Measurements from ENCODE around the gene EIF4B.

The EIF4B gene

DNA sequence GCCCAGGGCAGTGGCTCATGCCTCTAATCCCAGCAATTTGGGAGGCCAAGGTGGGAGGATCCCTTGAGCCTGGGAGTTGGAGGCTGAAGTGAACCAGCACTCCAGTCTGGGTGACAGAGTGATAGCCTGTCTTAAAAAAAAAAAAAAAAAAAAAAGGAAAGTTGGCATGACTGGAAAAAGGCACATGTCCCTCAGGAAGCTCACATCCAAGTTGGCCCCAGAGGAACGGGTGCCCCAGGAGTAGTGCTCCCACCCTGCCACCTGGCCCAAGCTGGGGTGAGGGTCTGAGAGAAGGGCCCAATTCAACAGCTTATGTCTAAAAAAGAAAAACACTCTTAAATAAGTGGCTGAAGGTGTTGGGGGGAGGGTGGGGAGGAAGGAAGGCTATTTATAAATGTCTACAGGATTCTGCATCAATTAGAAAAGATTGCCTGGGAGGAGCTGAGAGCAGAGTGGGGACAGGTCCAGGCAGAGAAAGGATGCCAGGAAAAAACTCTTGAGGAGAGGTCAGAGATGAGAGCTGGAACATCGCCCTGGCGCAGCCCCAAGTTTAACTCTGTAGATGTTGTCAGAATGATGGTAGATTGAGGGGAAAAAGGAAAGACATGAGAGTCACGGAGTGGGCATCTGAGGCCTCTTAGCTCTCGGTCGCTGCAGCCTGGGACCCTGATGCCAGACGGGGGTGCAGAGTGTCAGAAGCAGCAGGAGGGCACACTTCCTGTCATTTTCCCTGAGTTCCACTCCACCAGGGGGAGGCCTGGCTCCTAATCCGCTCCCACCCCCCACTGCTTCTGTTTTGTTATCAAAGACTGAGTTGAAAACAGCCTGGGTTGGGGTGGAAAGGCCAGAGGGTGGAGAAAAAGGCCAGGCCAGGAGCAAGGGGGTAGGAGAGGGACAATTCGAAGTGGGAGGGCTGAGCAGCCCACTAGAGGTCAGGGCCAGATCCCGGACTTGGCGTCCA, 65.6 kb downstream of the EIF4B start:
- no peak for DNase-seq

GRCh38 chr12:53073881-53074280, 67.6 kb downstream of the EIF4B start:
- DNase-seq, result no peak

DNA sequence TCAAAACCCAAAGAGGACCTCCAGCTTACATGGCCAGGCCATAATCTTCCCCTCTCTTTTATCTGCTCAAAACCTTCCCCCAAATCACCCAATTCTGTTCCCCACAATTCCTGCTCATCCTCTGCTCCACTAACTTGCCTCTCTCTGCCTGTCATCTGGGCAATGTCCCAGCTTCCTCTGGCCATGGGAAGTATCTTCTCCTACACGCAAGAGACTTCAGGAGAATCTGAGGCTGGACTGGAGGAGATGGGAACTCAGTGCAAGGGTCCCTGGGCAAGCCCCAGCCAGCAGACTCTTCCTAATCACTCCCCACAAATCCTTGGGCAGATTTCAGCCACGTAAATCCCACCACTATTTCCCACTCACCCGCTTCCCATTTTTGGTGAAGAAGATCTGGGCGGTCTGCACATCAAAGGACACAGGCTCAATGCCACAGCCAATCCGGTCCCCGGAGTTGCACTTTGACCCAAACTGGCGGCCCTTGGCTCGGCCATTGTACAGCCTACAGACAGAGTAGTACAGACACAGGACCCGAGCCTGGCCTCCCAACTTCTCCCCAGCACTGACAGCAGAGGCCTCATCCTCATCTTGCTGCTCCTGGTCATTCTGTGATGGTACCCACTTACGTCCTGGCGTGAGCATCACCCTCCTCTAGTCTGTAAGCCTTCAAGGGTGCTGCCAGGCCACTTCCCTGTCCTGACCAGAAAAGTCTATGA, 68.2 kb downstream of the EIF4B start:
- no peak for DNase-seq

GRCh38 chr12:53074999-53075370, 68.7 kb downstream of the EIF4B start:
- DNase-seq, result no peak

GRCh38 chr12:53076461-53076860, 70.2 kb downstream of the EIF4B start:
- no peak for DNase-seq

GRCh38 chr12:53077030-53077429, 70.8 kb downstream of the EIF4B start:
- no peak for DNase-seq

- no peak for DNase-seq
These were observed 72.4 kb downstream of the EIF4B start for GRCh38 chr12:53078425-53079225.

DNA sequence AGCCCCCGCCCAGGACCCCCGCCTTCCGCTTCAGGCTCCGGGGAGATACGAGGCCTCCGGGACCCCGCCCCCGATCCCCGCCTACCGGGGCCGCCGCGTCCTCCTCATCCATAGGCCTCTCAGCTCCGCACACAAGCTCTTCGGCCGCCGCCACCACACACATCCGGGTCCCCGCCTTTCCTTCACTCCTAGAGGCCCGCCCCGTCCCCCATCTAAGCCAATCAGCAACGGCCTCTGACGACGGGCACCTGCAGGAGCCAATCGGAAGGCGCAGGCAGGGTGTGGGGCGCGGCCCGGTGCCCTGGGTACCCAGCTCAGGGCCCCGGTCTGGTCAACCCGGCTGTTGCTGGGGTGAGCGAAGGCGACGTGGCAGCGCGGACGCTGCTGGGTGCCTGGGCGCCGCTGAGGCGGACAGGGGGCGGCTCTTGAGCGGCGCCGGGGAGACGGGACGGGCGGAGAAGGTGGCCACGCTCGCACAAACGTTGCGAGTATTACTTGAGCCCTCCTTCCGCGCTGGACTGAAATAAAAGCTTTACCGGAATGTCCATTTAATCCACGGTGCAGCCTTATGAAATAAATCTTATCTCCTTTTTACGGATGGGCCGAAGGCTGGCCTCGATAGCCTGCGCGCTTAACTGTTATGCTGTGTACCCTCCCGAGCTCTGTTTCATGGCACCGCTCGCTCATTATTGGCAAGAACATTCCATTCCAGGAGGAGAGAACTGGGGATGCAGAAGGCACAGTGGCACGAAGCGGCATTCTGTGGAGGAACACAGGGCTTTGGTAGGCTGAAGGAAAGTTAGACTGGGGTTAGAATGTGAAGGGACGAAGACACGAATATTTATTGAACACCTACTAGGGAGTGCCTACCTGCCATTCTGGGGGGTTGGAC, 73.2 kb downstream of the EIF4B start, which contains the start of gene SPRYD3:
Gene SPRYD3 (minus strand): TSS at position 165 of the 892 bp plus-strand sequence. CDS start 57 bp downstream, at position 108.
- DNase-seq, result peak; percentile 90 to 98

DNA sequence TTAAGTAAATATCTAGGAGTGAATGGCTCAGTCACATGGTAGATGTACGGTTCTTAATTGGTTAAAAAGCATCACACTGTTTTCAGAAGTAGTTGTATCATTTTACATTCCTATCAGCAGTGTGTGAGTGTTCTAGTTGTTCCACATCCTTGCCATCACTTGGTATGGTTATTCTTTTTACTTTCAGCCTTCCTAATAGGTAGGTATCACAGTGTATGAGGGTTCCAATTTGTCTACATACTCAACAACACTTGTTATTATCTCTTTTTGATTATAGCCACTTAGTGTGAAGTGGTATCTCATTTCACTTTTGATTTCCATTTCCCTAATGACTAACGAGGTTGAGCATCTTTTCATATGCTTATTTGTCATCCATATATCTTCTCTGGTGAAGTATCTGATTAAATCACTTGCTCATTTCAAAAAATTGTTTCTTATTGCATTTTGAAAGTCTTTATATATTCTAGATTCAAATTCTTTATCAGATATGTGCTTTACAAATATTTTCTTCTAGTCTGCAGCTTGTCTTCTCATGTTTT, 76.5 kb downstream of the EIF4B start:
- no peak for DNase-seq

DNA sequence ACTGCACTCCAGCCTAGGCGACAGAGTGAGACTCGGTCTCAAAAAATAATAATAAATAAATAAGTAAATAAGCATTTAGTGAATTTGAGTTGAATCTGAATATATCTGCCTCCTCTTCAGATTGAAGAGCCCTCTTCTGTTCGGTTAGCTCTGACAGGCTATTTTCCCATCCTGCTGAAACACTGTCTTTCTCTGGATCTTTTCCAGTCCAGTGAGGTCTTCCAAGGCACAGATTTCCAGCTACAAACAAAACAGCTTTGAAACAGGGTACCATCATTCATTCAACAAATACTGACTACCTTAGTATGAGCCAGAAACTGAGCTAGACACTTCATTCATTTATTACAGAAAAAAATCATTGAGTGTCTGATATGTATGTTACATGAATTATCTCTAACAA, 80.1 kb downstream of the EIF4B start:
- DNase-seq, result no peak

- DNase-seq, result no peak
These were observed 83.8 kb downstream of the EIF4B start for GRCh38 chr12:53090105-53090504.

DNA sequence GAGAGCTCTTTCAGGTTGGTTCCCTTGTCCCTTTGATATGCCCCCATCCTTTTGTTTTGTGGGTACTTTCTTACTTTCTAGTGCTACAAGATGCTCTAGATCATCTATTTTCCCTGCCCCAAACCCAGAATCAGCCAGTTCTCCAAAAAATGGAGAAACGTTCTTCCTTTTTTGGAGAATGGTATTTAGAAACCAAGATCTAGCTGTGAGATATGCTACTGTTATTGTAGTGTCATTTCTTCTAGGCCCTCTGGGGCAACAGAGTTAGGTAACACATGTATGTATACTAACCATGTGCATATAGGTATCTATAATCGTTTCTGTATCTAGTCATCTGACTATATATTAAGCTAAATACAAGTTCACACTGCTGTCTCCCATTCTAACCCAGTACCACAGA, 84.3 kb downstream of the EIF4B start:
- DNase-seq, result no peak

- DNase-seq, result no peak
These were observed 85.5 kb downstream of the EIF4B start for GRCh38 chr12:53091756-53092155.
